Measurements from ENCODE around the gene COL6A2.

Gene COL6A2

DNA sequence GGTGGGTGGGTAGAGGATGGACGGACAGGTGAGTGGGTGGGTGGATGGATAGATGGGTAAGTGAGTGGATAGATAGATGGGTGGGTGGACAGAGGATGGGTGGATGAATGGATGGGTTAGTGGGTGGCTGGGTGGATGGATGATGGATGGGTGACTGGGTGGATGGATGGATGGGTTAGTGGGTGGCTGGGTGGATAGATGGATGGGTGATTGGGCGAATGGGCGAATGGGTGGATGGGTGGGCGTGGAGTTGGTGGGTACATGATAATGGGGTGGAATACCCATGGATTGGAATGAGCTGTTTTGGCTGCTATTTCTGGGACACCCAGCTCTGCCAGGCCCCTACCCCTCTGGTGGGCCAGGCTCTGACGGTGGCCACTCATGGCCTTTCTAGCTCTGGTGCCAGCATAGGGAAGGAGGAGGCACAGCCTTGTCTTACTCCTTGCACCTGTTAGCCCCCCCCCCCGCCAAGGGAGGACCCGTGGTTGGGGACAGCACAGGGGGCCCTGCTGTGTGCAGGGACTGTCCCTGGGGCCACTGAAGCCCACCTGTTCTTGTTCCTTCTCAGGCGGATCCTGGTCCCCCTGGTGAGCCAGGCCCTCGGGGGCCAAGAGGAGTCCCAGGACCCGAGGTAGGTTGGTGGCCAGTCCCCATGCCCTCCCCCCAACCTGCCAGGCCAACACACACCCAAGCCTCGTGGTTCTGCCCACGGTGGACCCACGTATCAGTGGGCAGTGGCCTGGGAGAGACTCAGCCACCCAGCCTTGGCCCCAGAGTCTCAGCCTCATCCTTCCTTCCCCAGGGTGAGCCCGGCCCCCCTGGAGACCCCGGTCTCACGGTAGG, 26.4 kb downstream of the COL6A2 start:
- H3K4me3 ChIP-seq (ENCODE audit: low read length): no peak overlapping the region
- TF ChIP-seq ZNF274 (IDR thresholded peaks at IDR 0.05; ENCODE audit: low read depth, low read length): no peak

DNA sequence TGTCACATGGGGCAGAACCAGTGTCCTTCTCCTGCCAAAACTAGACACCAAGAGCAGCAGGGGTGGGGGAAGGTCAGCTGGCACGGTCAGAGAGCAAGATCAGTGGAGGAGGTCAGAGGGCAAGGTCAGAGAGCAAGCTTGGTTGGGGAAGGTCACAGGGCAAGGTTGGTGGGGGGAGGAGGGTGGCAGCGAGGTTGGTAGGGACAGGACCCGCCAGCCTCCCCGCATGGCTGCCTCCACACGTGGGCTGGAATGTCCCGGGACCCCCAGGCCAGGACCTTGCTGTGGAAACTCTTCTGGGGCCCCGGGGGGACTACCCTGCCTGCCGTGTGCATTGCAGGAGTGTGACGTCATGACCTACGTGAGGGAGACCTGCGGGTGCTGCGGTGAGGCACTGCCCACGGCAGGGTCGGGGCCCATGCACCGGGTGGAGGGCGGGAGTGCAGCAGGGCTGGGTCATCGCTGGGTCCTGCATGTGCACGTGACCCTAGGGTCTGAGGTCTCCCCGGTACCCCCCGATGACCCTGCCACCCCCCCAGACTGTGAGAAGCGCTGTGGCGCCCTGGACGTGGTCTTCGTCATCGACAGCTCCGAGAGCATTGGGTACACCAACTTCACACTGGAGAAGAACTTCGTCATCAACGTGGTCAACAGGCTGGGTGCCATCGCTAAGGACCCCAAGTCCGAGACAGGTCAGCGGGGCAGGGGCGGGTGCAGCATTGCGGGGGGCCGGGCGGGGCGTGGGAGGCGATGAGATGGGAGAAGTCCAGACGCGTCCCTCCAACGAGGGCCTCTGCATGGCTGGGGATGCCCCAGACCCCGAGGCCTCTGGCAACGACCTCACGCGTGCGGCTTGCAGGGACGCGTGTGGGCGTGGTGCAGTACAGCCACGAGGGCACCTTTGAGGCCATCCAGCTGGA, 27.3 kb downstream of the COL6A2 start:
- no peak for TF ChIP-seq ZNF274 (IDR thresholded peaks at IDR 0.05; ENCODE audit: low read depth, low read length)
- H3K4me3 ChIP-seq (ENCODE audit: low read length): no peak overlapping the region

DNA sequence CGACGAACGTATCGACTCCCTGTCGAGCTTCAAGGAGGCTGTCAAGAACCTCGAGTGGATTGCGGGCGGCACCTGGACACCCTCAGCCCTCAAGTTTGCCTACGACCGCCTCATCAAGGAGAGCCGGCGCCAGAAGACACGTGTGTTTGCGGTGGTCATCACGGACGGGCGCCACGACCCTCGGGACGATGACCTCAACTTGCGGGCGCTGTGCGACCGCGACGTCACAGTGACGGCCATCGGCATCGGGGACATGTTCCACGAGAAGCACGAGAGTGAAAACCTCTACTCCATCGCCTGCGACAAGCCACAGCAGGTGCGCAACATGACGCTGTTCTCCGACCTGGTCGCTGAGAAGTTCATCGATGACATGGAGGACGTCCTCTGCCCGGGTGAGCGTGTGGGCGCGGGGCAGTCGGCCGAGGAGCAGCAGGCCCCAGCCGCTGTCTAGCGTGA, 28.0 kb downstream of the COL6A2 start:
- TF ChIP-seq ZNF274 (IDR thresholded peaks at IDR 0.05; ENCODE audit: low read depth, low read length): no peak
- no peak overlapping the region for H3K4me3 ChIP-seq (ENCODE audit: low read length)

DNA sequence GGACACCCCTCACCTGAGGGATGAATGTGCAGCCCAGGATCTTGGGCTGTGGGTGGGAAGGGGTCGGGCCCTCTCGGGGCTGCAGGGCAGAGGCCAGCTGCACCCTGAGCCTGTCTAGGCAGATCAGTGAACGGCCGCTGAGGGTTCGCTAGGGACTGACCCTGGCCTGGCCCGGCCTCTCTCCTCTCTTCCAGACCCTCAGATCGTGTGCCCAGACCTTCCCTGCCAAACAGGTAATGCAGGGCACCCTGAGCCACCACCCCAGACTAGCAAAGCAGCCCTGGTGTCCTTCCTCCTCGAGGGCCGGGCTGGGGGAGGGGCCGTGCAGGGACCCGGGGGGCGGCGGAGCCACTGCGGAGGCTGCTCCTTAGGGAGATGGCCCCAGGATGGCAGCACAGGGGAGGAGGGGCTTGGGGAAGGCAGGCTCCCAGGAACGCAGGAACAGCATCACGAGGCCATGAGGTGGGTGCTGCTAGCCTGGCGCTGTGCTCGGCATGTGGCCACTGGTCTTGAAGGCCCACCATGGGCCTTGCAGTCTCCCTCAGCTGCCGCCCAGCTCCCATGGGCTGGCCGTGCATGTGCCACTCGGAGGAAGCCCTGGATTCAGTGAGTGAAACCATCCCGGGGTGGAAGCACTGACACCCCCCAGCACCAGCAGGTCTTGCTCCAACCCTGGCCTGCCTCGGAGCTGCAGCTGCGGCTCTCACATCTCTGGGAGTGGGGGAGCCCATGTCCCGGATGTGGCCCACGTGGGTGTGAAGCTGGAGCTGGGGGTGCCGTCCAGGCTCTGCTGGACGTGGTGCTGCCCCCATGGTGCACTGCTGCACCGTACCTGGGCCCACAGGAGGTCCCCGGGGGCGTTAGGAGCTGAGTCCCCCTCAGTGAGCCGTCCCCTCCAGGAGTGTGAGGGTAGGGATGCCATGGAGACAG, 28.7 kb downstream of the COL6A2 start:
- TF ChIP-seq ZNF274 (IDR thresholded peaks at IDR 0.05; ENCODE audit: low read depth, low read length): no peak
- no peak overlapping the region for H3K4me3 ChIP-seq (ENCODE audit: low read length)

DNA sequence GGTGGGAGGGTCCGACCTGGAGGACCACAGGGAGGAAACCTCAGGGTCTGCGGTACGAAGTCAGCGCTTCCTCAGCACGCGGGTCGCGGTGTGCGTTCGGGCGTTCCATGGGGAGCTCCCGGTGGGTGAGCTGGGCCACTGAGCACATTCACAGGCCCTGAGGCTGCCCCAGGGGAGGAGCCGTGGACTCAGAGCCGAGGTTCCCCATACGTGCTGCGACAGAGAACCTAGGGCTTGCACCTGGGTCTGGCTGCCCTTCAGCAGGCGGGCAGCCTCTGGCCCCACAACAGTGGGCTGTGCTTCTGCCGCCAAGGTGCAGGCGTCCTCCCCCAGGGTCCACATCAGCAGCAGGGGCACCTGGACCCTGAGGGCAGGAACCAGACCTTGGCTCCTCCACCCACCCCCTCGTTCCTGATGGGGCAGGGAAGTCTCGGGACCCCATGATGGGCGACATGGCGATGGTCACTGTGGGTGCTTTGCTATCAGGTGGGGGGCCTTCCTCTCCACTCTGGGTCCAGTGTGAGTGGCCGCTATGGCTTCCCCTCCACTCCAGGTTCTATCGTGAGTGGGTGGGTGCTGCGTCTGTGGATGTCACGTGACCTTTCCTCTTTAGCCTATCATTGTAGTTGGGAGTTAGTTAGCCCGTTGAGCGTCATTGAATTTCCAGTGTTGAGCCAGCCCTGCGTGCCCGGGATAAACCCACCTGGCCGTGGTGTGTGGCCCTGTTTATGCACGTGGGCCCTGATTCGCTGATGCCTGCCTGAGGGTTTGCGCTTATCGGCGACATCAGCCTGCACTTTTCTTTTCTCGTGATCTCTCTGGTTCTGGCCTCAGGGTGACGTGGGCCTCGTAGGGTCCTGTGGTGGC, 29.6 kb downstream of the COL6A2 start:
- no peak for TF ChIP-seq ZNF274 (IDR thresholded peaks at IDR 0.05; ENCODE audit: low read depth, low read length)
- no peak overlapping the region for H3K4me3 ChIP-seq (ENCODE audit: low read length)

DNA sequence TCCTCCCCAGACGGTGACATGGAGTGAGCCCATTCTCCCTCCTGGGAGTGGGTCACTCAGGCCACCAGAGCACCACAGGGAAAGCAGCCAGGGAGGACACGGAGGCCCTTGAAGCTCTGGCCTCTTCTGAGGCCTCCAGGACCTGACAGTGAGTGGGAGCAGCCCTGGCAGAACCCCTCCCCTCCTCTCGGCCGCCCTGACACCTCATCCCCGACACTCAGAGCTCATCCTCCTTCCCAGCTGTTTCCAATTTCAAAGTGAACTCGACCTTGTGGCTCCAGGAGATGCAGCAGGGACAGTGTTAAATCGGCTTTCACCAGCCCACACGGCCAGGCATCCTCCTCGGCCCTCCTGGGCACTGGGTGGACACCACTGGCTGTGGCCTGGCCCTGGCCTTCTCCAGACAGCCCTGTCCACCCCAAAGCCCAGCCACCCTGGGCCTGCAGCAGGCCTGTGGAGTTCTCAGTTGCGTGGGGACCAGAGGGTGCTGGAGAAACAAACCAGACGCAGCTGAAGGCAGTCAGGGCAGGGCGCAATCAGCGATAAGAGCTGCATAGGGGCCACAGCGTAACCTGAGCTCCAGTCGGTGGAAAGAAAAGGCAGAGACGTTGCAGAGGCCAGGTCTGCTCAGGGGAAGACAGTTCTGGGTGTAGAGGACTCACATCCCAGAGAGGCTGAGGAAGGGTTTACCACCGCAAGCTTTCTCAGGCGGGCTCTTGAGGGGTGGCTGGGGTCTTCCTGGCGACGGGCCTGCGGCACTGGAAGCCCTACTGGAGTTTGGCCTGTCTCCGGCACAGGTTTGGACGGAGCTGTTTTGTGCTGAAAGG, 30.4 kb downstream of the COL6A2 start:
- TF ChIP-seq ZNF274 (IDR thresholded peaks at IDR 0.05; ENCODE audit: low read depth, low read length): no peak
- no peak overlapping the region for H3K4me3 ChIP-seq (ENCODE audit: low read length)

DNA sequence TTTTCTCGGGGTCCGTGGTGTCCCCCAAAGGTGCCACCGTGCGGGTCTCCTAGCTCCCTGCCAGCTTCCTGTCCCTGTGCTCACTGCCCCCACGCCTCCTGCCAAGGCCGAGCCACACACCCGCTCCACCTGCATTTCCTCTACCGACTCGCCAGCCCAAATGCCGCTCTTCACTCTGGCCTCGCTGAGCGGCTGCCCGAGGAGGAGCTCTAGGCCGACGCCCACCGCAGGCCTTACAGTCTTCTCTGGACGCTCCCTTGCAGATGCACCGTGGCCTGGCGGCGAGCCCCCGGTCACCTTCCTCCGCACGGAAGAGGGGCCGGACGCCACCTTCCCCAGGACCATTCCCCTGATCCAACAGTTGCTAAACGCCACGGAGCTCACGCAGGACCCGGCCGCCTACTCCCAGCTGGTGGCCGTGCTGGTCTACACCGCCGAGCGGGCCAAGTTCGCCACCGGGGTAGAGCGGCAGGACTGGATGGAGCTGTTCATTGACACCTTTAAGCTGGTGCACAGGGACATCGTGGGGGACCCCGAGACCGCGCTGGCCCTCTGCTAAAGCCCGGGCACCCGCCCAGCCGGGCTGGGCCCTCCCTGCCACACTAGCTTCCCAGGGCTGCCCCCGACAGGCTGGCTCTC, 31.1 kb downstream of the COL6A2 start:
- no peak overlapping the region for H3K4me3 ChIP-seq (ENCODE audit: low read length)
- no peak for TF ChIP-seq ZNF274 (IDR thresholded peaks at IDR 0.05; ENCODE audit: low read depth, low read length)

DNA sequence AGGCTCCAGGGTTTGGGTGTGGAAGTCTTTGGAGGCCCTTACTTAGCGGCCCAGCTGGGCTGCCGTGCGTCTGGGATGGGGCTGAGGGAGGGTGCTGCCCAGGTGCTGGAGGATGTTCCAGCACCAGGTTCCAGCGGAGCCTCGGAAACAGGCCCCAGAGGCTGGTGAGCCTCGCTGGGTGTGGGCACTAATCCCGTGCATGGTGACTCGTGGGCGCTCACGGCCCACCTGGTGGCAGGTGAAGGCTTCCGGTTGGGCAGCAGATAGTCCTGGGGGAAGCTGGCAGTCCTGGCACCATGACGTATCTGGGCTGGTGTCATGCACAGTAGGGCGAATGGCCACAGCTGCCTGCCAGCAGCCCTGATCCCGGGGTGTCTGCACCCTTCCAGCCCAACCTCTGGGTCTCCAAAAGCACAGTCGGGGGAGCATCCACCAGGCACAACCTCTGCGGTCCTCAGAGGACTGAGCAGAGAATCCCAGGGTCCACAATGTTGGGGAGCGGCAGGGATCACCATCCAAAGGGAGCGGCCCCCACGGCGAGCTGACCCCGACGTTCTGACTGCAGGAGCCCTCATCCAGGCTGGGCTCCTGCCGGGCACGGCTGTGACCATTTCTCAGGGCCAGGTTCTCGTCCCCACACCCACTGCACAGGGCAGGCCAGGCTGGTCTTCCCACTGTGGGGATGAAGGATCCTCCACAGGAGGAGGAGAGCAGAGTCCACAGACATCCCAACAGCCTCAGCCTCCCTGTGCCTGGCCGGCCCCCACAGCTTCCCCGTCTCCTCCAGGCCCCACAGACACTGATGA, 32.1 kb downstream of the COL6A2 start:
- no peak overlapping the region for H3K4me3 ChIP-seq (ENCODE audit: low read length)
- no peak for TF ChIP-seq ZNF274 (IDR thresholded peaks at IDR 0.05; ENCODE audit: low read depth, low read length)

DNA sequence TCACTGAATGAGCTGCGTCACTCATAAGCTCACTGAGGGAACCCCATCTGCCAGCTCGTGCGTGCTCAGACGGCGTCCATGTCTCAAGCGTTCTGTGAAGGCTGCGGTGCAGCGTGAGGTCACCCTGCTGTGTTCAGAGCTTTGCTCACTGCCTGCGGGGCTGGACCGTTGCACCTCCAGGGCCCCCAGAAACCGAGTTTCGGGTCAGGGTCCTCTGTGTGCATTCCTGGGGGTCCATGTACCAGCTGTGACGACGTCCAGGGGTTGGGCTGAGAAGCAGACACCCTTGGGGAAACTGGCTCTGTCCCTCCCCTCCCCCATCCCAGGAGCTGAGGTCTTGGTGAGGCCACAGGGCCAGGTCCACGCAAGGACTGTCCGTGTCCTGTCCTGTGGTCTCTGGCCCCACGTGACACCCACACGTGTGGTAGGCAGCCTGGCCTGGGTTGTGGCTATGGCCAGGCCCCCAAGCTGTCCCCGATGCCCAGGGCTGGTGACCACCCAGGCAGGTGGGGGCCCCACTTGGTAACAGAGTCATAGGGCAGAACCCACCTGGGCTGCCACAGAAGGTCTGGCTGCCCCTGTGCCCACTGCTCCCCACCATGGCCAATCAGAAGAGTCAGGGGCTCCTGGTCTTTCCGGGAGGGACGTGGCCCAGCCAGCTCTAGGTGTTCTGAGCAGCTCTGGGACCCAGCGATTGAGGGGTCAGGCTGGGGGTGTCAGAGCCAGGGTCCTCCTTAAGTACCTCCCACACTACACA, 33.1 kb downstream of the COL6A2 start:
- TF ChIP-seq ZNF274 (IDR thresholded peaks at IDR 0.05; ENCODE audit: low read depth, low read length): no peak
- no peak overlapping the region for H3K4me3 ChIP-seq (ENCODE audit: low read length)

DNA sequence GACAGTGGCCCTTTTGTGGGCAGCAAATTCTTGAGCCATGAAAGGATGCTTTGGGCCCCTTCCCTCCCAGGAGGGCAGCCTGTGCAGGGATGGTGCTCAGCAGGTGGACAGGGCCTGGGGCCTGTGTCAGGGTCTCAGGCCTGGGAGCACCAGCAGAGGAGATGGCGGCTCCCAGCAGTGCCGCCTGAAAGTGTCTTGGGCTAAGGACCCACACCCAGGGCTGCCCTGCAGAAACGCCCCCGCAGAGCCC, 33.6 kb downstream of the COL6A2 start:
- no peak overlapping the region for H3K4me3 ChIP-seq (ENCODE audit: low read length)
- no peak for TF ChIP-seq ZNF274 (IDR thresholded peaks at IDR 0.05; ENCODE audit: low read depth, low read length)
